ENCODE results near the gene LDLR. TPM values are rescaled to one million over a fixed set of nuclear protein-coding genes. Genes with fewer than 3 reads are reported as not detected.
"Not testable (repeated sequence)": the region's sequence is repeated elsewhere in the genome, so short reads cannot be mapped to it uniquely, and the experiment has no call there.

The LDLR gene
- total RNA-seq, 1 donor from 2014 or later, result 99.2 TPM

DNA sequence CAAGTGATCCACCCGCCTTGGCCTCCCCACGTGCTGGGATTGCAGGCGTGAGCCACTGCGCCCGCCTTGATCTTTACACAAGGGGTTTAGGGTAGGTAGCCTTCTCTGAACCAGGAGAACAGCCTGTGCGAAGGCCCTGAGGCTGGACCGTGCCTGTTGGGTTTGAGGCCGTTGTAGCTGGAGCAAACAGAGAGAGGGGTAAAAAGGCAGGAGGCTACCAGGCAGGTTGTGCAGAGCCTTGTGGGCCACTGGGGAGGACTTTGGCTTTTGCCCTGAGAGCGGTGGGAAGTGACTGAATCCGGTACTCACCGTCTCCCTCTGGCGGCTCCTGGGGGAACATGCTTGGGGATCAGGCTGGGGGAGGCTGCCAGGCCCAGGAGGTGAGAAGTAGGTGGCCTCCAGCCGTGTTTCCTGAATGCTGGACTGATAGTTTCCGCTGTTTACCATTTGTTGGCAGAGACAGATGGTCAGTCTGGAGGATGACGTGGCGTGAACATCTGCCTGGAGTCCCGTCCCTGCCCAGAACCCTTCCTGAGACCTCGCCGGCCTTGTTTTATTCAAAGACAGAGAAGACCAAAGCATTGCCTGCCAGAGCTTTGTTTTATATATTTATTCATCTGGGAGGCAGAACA lies 41.7 kb downstream of the LDLR start:
- TF ChIP-seq CTCF (IDR thresholded peaks at IDR 0.05; ENCODE audit: unreplicated experiment), result peak; percentile 63
- Mint-ChIP-seq H3K27ac (peak overlapping the region; percentile 67), H3K36me3 (peaks cover 32% of the 10 kb centered on the region), H3K9me3 (no peaks in the 10 kb centered on the region), H3K4me1 (no peaks in the 10 kb centered on the region), H3K4me3 (no peak overlapping the region), H3K27me3 (ENCODE audit: low read depth) (no peaks in the 10 kb centered on the region)
- DNase-seq (ENCODE audit: low spot score in 2 of 2, unreplicated experiment in 2 of 2), result peak in 1 of 2 experiments; percentile 76

DNA sequence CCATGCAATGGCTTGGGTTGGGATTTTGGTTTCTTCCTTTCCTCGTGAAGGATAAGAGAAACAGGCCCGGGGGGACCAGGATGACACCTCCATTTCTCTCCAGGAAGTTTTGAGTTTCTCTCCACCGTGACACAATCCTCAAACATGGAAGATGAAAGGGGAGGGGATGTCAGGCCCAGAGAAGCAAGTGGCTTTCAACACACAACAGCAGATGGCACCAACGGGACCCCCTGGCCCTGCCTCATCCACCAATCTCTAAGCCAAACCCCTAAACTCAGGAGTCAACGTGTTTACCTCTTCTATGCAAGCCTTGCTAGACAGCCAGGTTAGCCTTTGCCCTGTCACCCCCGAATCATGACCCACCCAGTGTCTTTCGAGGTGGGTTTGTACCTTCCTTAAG lies 42.2 kb downstream of the LDLR start:
- H3K27me3 Mint-ChIP-seq (ENCODE audit: low read depth), result no peaks in the 10 kb centered on the region
- H3K27ac Mint-ChIP-seq, result peak overlapping the region; percentile 69
- no peaks in the 10 kb centered on the region for H3K4me1 Mint-ChIP-seq
- H3K36me3 Mint-ChIP-seq, result peaks cover 29% of the 10 kb centered on the region
- no peak overlapping the region for H3K4me3 Mint-ChIP-seq
- DNase-seq (ENCODE audit: low spot score in 2 of 2, unreplicated experiment in 2 of 2), result no peak
- H3K9me3 Mint-ChIP-seq, result no peaks in the 10 kb centered on the region
- no peak for TF ChIP-seq CTCF (IDR thresholded peaks at IDR 0.05; ENCODE audit: unreplicated experiment)

DNA sequence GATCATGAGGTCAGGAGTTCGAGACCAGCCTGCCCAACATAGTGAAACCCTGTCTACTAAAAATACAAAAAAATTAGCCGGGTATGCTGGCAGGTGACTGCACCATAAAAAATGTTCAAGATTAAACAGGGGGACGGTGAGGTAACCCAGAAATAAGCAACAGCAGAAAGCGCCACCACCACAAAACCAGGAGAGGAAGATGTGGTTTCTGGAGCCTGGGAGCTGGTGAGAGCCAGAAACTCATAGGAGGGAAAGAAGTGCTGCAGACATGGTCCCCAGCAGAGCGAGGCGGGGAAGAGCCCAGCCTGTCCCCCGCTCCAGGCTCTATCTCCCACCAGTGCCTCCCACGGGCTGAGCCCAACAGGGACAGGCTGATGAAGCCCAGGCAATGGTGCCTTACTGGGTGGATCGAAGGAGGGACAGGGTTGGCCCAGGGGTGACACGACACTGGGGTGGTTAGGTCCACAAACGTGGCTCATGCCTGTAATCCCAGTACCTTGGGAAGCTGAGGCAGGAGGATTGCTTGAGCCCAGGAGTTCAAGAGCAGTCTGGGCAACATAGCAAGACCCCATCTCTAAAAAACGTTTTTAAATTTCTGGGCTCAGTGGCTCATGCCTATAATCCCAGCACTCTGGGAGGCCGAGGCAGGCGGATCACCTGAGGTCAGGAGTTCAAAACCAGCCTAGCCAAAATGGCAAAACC lies 47.3 kb downstream of the LDLR start:
- no peak for TF ChIP-seq CTCF (IDR thresholded peaks at IDR 0.05; ENCODE audit: unreplicated experiment)
- no peak for DNase-seq (ENCODE audit: low spot score in 2 of 2, unreplicated experiment in 2 of 2)
- Mint-ChIP-seq H3K9me3 (no peaks in the 10 kb centered on the region), H3K27me3 (ENCODE audit: low read depth) (no peaks in the 10 kb centered on the region), H3K36me3 (peaks cover 13% of the 10 kb centered on the region), H3K4me3 (peak overlapping the region; percentile 8), H3K27ac (peak overlapping the region; percentile 47), H3K4me1 (peaks cover 18% of the 10 kb centered on the region)

DNA sequence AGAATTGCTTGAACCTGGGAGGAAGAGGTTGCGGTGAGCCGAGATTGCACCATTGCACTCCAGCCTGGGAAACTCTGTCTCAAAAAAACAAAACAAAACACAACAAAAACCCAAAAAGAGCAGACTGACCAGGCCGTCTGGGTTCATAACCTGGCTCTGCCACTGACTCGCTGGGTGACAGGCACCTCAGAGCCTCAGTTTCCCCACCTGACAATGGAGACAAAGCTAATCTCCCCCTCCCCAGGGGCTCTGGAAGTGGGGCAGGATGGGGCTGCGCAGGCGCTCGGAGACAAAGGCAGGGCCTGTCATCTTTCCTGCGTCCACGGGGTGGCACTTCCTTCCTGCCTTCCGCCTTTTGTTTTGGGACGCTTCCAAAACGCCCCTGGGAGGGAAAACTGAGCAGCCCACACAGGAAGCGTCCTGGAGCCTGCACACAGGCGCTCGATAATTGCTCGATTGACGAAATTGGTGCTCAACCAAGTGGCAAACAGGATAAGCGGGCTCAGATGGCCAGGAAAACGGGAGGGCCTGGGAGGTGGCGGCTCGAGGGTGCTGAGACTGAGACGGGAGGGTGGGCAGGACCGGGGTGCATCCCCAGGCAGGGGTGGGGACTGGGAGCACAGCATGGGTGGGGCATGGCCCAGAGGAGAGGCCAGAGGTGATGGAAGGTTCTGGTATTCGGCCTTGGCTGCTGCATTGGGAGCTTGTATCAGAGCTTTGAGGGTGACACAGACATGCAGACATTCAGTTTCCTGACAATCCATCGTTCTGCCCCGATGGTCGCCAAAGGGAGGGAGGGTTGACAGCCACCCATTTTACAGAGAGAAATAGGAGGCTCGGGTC lies 48.5 kb downstream of the LDLR start:
- Mint-ChIP-seq H3K36me3 (peaks cover 6% of the 10 kb centered on the region), H3K9me3 (no peaks in the 10 kb centered on the region), H3K27me3 (ENCODE audit: low read depth) (no peaks in the 10 kb centered on the region), H3K4me3 (peak overlapping the region; percentile 77), H3K4me1 (peaks cover 29% of the 10 kb centered on the region), H3K27ac (peak overlapping the region; percentile 90)
- TF ChIP-seq CTCF (IDR thresholded peaks at IDR 0.05; ENCODE audit: unreplicated experiment), result peak; percentile 61
- DNase-seq (ENCODE audit: low spot score in 2 of 2, unreplicated experiment in 2 of 2), result peak; percentile 65 to 82

- H3K4me3 Mint-ChIP-seq, result peak overlapping the region; percentile 26
- H3K36me3 Mint-ChIP-seq, result no peaks in the 10 kb centered on the region
- H3K27me3 Mint-ChIP-seq (ENCODE audit: low read depth), result no peaks in the 10 kb centered on the region
- TF ChIP-seq CTCF (IDR thresholded peaks at IDR 0.05; ENCODE audit: unreplicated experiment), result no peak
- peak in 1 of 2 experiments; percentile 47 for DNase-seq (ENCODE audit: low spot score in 2 of 2, unreplicated experiment in 2 of 2)
- H3K9me3 Mint-ChIP-seq, result no peaks in the 10 kb centered on the region
- peaks cover 39% of the 10 kb centered on the region for H3K4me1 Mint-ChIP-seq
- H3K27ac Mint-ChIP-seq, result peak overlapping the region; percentile 79
Measured at GRCh38 chr19:11138601-11139300, 49.5 kb downstream of the LDLR start.

GRCh38 chr19:11140023-11140538 lies 50.8 kb downstream of the LDLR start:
- not testable (repeated sequence) for H3K9me3 Mint-ChIP-seq; H3K36me3 Mint-ChIP-seq; H3K4me3 Mint-ChIP-seq; H3K27ac Mint-ChIP-seq; H3K27me3 Mint-ChIP-seq (ENCODE audit: low read depth); DNase-seq (ENCODE audit: low spot score in 2 of 2, unreplicated experiment in 2 of 2)
- peaks cover 40% of the 10 kb centered on the region for H3K4me1 Mint-ChIP-seq

Measured in mesothelial cell of epicardium (in vitro differentiated cells).